Endodermal cell (in vitro differentiated cells): ENCODE results near the gene GLIS1. TPM values are rescaled to one million over a fixed set of nuclear protein-coding genes. Genes with fewer than 3 reads are reported as not detected.
A peak's percentile ranks its signal among the peaks of the same experiment; 100 is the strongest.

Experiments
- DNase-seq: peaks from one replicate; pipeline ENCODE4 v3.0.0-alpha.2; 2017
- H3K27ac ChIP-seq: 2 replicates; pipeline ENCODE4 v1.5.1; 2013; ENCODE audit warnings: mild to moderate bottlenecking, low read depth, low read length, moderate library complexity
- H3K27me3 ChIP-seq: 2 replicates; pipeline ENCODE4 v1.6.1; 2013; ENCODE audit warnings: mild to moderate bottlenecking, low read length, moderate library complexity; ENCODE audit not compliant: insufficient read depth, control insufficient read depth, poor library complexity, severe bottlenecking
- H3K36me3 ChIP-seq: 2 replicates; pipeline ENCODE4 v1.7.0; 2013; ENCODE audit warnings: mild to moderate bottlenecking, low read length, moderate library complexity; ENCODE audit not compliant: control insufficient read depth, insufficient read depth
- H3K4me1 ChIP-seq: one replicate; pipeline ENCODE4 v1.7.0; 2013; ENCODE audit warnings: low read length; ENCODE audit not compliant: control insufficient read depth, insufficient read depth
- H3K4me3 ChIP-seq: 2 replicates; pipeline ENCODE4 v1.5.1; 2013; ENCODE audit warnings: mild to moderate bottlenecking, low read length, moderate library complexity
- H3K9ac ChIP-seq: 2 replicates; pipeline ENCODE4 v1.6.1; 2013; ENCODE audit warnings: mild to moderate bottlenecking, low read length, moderate library complexity; ENCODE audit not compliant: poor library complexity, severe bottlenecking; ENCODE audit errors: extremely low read depth
- H3K9me3 ChIP-seq: 2 replicates; pipeline ENCODE4 v1.6.1; 2013; ENCODE audit warnings: mild to moderate bottlenecking, low read length, moderate library complexity; ENCODE audit not compliant: control insufficient read depth
- H3K27ac Mint-ChIP-seq: 2 replicates; pipeline ENCODE4 v1.8.0; 2020; ENCODE audit warnings: mixed read lengths
- H3K27me3 Mint-ChIP-seq: 2 replicates; pipeline ENCODE4 v1.8.0; 2021; ENCODE audit warnings: mild to moderate bottlenecking, mixed read lengths; ENCODE audit not compliant: insufficient read depth
- H3K36me3 Mint-ChIP-seq: 2 replicates; pipeline ENCODE4 v1.8.0; 2020; ENCODE audit warnings: low read depth, mixed read lengths
- H3K4me1 Mint-ChIP-seq: 2 replicates; pipeline ENCODE4 v1.8.0; 2020; ENCODE audit warnings: mixed read lengths
- H3K4me3 Mint-ChIP-seq: 2 replicates; pipeline ENCODE4 v1.8.0; 2020; ENCODE audit warnings: mild to moderate bottlenecking, moderate library complexity, mixed read lengths
- H3K9me3 Mint-ChIP-seq: 2 replicates; pipeline ENCODE4 v1.8.0; 2020; ENCODE audit warnings: mild to moderate bottlenecking, mixed read lengths
- CTCF ChIP-seq: fragments of 200-600 bp; sonication (generic); conservative IDR thresholded peaks from 2 replicates; pipeline ENCODE4 v1.5.0; 2021; ENCODE audit warnings: antibody characterized with exemption, mild to moderate bottlenecking
- WGBS, 2 experiments: methylation state at CpG; one replicate each; pipeline versions ENCODE4 v1.1.5 to v1.1.7; 2013; ENCODE audit warnings: missing lambda C conversion rate in 2 of 2, mixed read lengths in 1 of 2; ENCODE audit not compliant: insufficient coverage in 1 of 2, insufficient read length in 1 of 2; 5-methylcytosine and 5-hydroxymethylcytosine counted together
- total RNA-seq, 2 donors: library from RNA; stranded (reverse); fragmentation: NEBNext Ultra II Directional in 1 of 2; extraction: Animal tissue kit (Norgen Biotek cat#: 25700) in 1 of 2; gene quantifications; 2 replicates in 1 of 2; 3 replicates in 1 of 2; pipeline ENCODE4 v1.2.1, GENCODE V29; 2021

GLIS1 gene
- total RNA-seq, 2 donors from 2014 or later: 2.1 to 3.9 TPM

GRCh38 chr1:53459321-53460175 lies 279.4 kb downstream of the GLIS1 start, which contains the start of gene DMRTB1:
DMRTB1 (plus strand) TSS chr1:53459399; CDS start chr1:53459454, 55 bp downstream.
- no peak for TF ChIP-seq CTCF
- Mint-ChIP-seq H3K9me3 (peaks cover 3% of the 10 kb centered on the region), H3K27me3 (peaks cover 12% of the 10 kb centered on the region), H3K27ac (no peak within 1 kb of the TSS), H3K36me3 (no peaks in the 10 kb centered on the region), H3K4me3 (no peak within 1 kb of the TSS), H3K4me1 (peaks cover 8% of the 10 kb centered on the region)
- H3K9me3 ChIP-seq: no peaks in the 10 kb centered on the region
- no peak within 1 kb of the TSS for H3K27ac ChIP-seq
- no peaks in the 10 kb centered on the region for H3K36me3 ChIP-seq
- no peak within 1 kb of the TSS for H3K9ac ChIP-seq
- 96 to 97% methylated on average over 64 to 82 of the region's 82 CpGs for WGBS, 2 experiments
- no peak within 1 kb of the TSS for H3K4me3 ChIP-seq
- H3K27me3 ChIP-seq: no peaks in the 10 kb centered on the region
- H3K4me1 ChIP-seq: no peaks in the 10 kb centered on the region
- peak; percentile 47 for DNase-seq

- TF ChIP-seq CTCF: no peak
- H3K9me3 Mint-ChIP-seq: peaks cover 3% of the 10 kb centered on the region
- no peaks in the 10 kb centered on the region for H3K36me3 ChIP-seq
- H3K4me3 Mint-ChIP-seq: no peak overlapping the region
- no peak overlapping the region for H3K9ac ChIP-seq
- peaks cover 9% of the 10 kb centered on the region for H3K4me1 Mint-ChIP-seq
- peak; percentile 1 for DNase-seq
- no peak overlapping the region for H3K27ac Mint-ChIP-seq
- H3K9me3 ChIP-seq: no peaks in the 10 kb centered on the region
- 88 to 93% methylated on average over 2 to 3 of the region's 3 CpGs for WGBS, 2 experiments
- H3K27me3 ChIP-seq: no peaks in the 10 kb centered on the region
- H3K36me3 Mint-ChIP-seq: no peaks in the 10 kb centered on the region
- peaks cover 2% of the 10 kb centered on the region for H3K4me1 ChIP-seq
- no peak overlapping the region for H3K27ac ChIP-seq
- peaks cover 12% of the 10 kb centered on the region for H3K27me3 Mint-ChIP-seq
- no peak overlapping the region for H3K4me3 ChIP-seq
Measured at GRCh38 chr1:53458634-53459033, 280.3 kb downstream of the GLIS1 start.

Other genes starting within 250 kb of the GLIS1 start
- 10 to 100 TPM; 32.4 to 38.7 TPM for gene NDC1, start 99.1 kb upstream of the GLIS1 start, total RNA-seq
- gene YIPF1, start 150.6 kb upstream of the GLIS1 start, total RNA-seq: 10 to 100 TPM; 32.7 to 32.8 TPM
- not detected for gene DIO1, start 155.0 kb upstream of the GLIS1 start, total RNA-seq
- 10 to 100 TPM; 34.8 to 56.7 TPM for gene IFT25, start 206.5 kb upstream of the GLIS1 start, total RNA-seq
- 10 to 100 TPM; 46.0 to 55.1 TPM for gene LRRC42, start 207.2 kb upstream of the GLIS1 start, total RNA-seq